IPS-20b (cell line): ENCODE data around the gene RETSAT.

Source experiments
- H3K27ac ChIP-seq: one replicate; pipeline ENCODE4 v1.5.1; 2013; ENCODE audit warnings: low read length
- H3K27me3 ChIP-seq: 2 replicates; pipeline ENCODE4 v1.6.1; 2013; ENCODE audit warnings: mild to moderate bottlenecking, low read length, inconsistent platforms; ENCODE audit not compliant: insufficient read depth
- H3K36me3 ChIP-seq: 2 replicates; pipeline ENCODE4 v1.6.1; 2013; ENCODE audit warnings: low read depth, mild to moderate bottlenecking, inconsistent platforms, low read length, moderate library complexity; ENCODE audit not compliant: insufficient read depth
- H3K4me1 ChIP-seq: 2 replicates; pipeline ENCODE4 v1.6.1; 2013; ENCODE audit warnings: mild to moderate bottlenecking, control low read depth, inconsistent platforms, low read length, moderate library complexity; ENCODE audit not compliant: insufficient read depth
- H3K4me3 ChIP-seq: 2 replicates; pipeline ENCODE4 v1.5.1; 2013; ENCODE audit warnings: mild to moderate bottlenecking, low read length, inconsistent platforms
- H3K9ac ChIP-seq: 2 replicates; pipeline ENCODE4 v1.6.1; 2013; ENCODE audit warnings: low read depth, mild to moderate bottlenecking, inconsistent platforms, low read length, moderate library complexity
- H3K9me3 ChIP-seq: 2 replicates; pipeline ENCODE4 v1.6.1; 2013; ENCODE audit warnings: mild to moderate bottlenecking, low read depth, low read length, inconsistent platforms; ENCODE audit not compliant: insufficient read depth

RETSAT gene

DNA sequence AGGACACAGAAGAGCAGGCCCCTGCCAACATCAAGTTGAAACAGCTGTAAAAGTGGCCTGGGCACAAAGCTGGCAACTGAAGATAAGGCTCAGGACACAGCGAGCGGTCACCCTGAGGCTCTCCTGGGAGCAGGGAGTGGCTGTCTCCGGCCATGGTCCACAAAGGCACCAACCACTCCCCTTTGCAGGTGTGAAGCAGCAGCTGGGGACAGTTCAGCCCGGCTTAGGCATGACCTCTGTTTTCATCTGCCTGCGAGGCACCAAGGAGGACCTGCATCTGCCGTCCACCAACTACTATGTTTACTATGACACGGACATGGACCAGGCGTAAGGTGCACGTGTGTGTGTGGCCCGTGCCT, 39.5 kb downstream of the RETSAT start:
- no peak overlapping the region for H3K9ac ChIP-seq
- no peaks in the 10 kb centered on the region for H3K9me3 ChIP-seq
- no peak overlapping the region for H3K27ac ChIP-seq
- peaks cover 39% of the 10 kb centered on the region for H3K36me3 ChIP-seq
- H3K4me1 ChIP-seq, result no peaks in the 10 kb centered on the region; the same call in 1 of the 2 replicates
- H3K27me3 ChIP-seq, result no peaks in the 10 kb centered on the region
- H3K4me3 ChIP-seq, result no peak overlapping the region

GRCh38 chr2:85312404-85312803, 41.9 kb downstream of the RETSAT start:
- Histone ChIP-seq H3K27me3 (no peaks in the 10 kb centered on the region), H3K9me3 (no peaks in the 10 kb centered on the region), H3K4me1 (peaks cover 3% of the 10 kb centered on the region; the same call in 1 of the 2 replicates), H3K9ac (no peak overlapping the region), H3K36me3 (peaks cover 44% of the 10 kb centered on the region), H3K4me3 (no peak overlapping the region), H3K27ac (no peak overlapping the region)

GRCh38 chr2:85310330-85310729, 44.0 kb downstream of the RETSAT start:
- H3K36me3 ChIP-seq, result peaks cover 52% of the 10 kb centered on the region
- H3K4me3 ChIP-seq, result no peak overlapping the region
- no peak overlapping the region for H3K27ac ChIP-seq
- no peak overlapping the region for H3K9ac ChIP-seq
- H3K27me3 ChIP-seq, result no peaks in the 10 kb centered on the region
- H3K4me1 ChIP-seq, result peaks cover 3% of the 10 kb centered on the region; the same call in 1 of the 2 replicates
- H3K9me3 ChIP-seq, result no peaks in the 10 kb centered on the region

GRCh38 chr2:85309699-85310321, 44.5 kb downstream of the RETSAT start:
- Histone ChIP-seq H3K27ac (no peak overlapping the region), H3K9ac (no peak overlapping the region), H3K36me3 (peaks cover 57% of the 10 kb centered on the region)

DNA sequence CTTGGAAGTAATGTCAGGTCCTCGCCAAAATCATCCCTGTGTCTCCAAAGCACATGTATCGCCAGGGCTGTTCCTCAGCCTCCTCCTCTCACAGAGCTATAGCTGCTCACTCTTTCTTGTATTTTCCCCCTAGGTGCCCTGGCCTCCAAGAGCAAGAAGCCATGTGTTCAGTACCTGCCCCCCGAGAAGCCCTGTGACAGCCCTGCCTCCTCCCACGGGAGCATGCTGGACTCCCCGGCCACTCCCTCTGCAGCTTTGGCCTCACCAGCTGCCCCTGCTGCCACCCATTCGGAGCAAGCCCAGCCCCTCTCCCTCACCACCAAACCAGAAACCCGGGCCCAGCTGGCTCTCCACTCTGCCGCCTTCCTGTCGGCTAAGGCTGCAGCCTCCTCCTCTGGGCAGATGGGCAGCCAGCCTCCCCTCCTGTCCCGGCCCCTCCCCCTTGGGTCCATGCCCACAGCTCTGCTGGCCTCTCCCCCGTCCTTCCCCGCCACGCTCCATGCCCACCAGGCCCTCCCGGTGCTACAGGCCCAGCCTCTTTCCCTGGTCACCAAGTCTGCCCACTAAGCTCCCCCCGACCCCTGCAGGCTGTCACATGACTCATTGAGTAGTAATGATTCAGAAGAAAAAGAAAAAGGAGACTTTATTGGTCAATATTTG, 45.3 kb downstream of the RETSAT start:
- Histone ChIP-seq H3K4me1 (peaks cover 3% of the 10 kb centered on the region; the same call in 1 of the 2 replicates), H3K4me3 (no peak overlapping the region), H3K9me3 (no peaks in the 10 kb centered on the region), H3K9ac (no peak overlapping the region), H3K36me3 (peaks cover 65% of the 10 kb centered on the region), H3K27me3 (no peaks in the 10 kb centered on the region), H3K27ac (no peak overlapping the region)

More at GRCh38 chr2:85309699-85310321, 44.5 kb downstream of the RETSAT start:
- Histone ChIP-seq H3K27me3 (no peaks in the 10 kb centered on the region), H3K4me3 (no peak overlapping the region), H3K9me3 (no peaks in the 10 kb centered on the region), H3K4me1 (peaks cover 3% of the 10 kb centered on the region; the same call in 1 of the 2 replicates)

- Histone ChIP-seq H3K27ac (no peak overlapping the region), H3K27me3 (no peaks in the 10 kb centered on the region), H3K4me1 (peaks cover 3% of the 10 kb centered on the region; the same call in 1 of the 2 replicates), H3K4me3 (no peak overlapping the region), H3K9me3 (no peaks in the 10 kb centered on the region), H3K36me3 (peaks cover 73% of the 10 kb centered on the region), H3K9ac (no peak overlapping the region)
These were observed 46.1 kb downstream of the RETSAT start for GRCh38 chr2:85308201-85308600.

DNA sequence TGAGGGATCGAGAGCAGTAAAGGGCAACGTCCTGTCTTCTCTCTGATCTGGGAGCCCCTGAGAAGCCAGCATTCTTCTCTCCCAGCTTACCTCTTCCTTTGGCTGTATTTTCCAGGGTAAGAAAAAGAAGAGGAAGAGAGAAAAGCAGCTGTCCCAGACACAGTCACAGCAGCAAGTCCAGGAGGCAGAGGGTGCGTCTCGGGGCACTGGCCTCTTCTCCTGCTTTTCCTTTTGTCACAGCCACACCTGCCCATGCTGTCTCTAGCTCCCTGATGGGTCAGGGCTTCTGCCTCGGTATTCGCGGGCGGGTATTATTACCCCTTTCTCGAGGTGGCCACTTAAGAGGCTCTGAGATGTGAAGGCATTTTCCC, 46.8 kb downstream of the RETSAT start:
- peaks cover 80% of the 10 kb centered on the region for H3K36me3 ChIP-seq
- no peak overlapping the region for H3K4me3 ChIP-seq
- no peak overlapping the region for H3K9ac ChIP-seq

GRCh38 chr2:85303780-85304531, 50.4 kb downstream of the RETSAT start:
- no peak overlapping the region for H3K27ac ChIP-seq

More for the DNA sequence above, 46.8 kb downstream of the RETSAT start:
- Histone ChIP-seq H3K4me1 (peaks cover 3% of the 10 kb centered on the region; the same call in 1 of the 2 replicates), H3K9me3 (no peaks in the 10 kb centered on the region), H3K27me3 (no peaks in the 10 kb centered on the region), H3K27ac (no peak overlapping the region)

GRCh38 chr2:85302121-85302520, 52.2 kb downstream of the RETSAT start:
- H3K36me3 ChIP-seq, result peaks cover 55% of the 10 kb centered on the region
- H3K4me3 ChIP-seq, result no peak overlapping the region
- H3K27me3 ChIP-seq, result no peaks in the 10 kb centered on the region
- no peak overlapping the region for H3K9ac ChIP-seq
- no peaks in the 10 kb centered on the region for H3K9me3 ChIP-seq
- no peak overlapping the region for H3K27ac ChIP-seq
- no peaks in the 10 kb centered on the region; the same call in 1 of the 2 replicates for H3K4me1 ChIP-seq

More at GRCh38 chr2:85303780-85304531, 50.4 kb downstream of the RETSAT start:
- no peaks in the 10 kb centered on the region for H3K9me3 ChIP-seq
- H3K9ac ChIP-seq, result no peak overlapping the region
- no peaks in the 10 kb centered on the region for H3K4me1 ChIP-seq
- H3K27me3 ChIP-seq, result no peaks in the 10 kb centered on the region
- H3K36me3 ChIP-seq, result peaks cover 71% of the 10 kb centered on the region
- H3K4me3 ChIP-seq, result no peak overlapping the region
